Inferior parietal cortex (tissue), 1 donor: ENCODE data around the gene SHMT2.

Source experiments
- DNase-seq: peaks from one replicate; pipeline ENCODE4 v3.0.0-alpha.2; 2016; ENCODE audit errors: extremely low spot score

SHMT2 gene

GRCh38 chr12:57229634-57230380 is at the start of gene SHMT2:
Gene SHMT2, plus strand, starts transcription at chr12:57229711. Its CDS starts 68 bp downstream, at chr12:57229779.
- peak; percentile 98 for DNase-seq

GRCh38 chr12:57180321-57180989 is 49.1 kb upstream of the SHMT2 start:
- no peak for DNase-seq

GRCh38 chr12:57181072-57181471 is 48.4 kb upstream of the SHMT2 start:
- no peak for DNase-seq

GRCh38 chr12:57181561-57182155 is 47.9 kb upstream of the SHMT2 start:
- DNase-seq: no peak

GRCh38 chr12:57182918-57183575 is 46.5 kb upstream of the SHMT2 start:
- DNase-seq: peak; percentile 74

GRCh38 chr12:57183939-57184725 is 45.4 kb upstream of the SHMT2 start:
- no peak for DNase-seq

GRCh38 chr12:57185403-57185802 is 44.1 kb upstream of the SHMT2 start:
- no peak for DNase-seq

GRCh38 chr12:57185906-57186508 is 43.5 kb upstream of the SHMT2 start:
- DNase-seq: no peak

- DNase-seq: no peak
Measured at GRCh38 chr12:57187222-57188089, 42.1 kb upstream of the SHMT2 start.

- DNase-seq: no peak
Measured at GRCh38 chr12:57188090-57188425, 41.5 kb upstream of the SHMT2 start.

GRCh38 chr12:57190037-57190436 is 39.5 kb upstream of the SHMT2 start:
- DNase-seq: peak; percentile 62

- no peak for DNase-seq
Measured at GRCh38 chr12:57190821-57191220, 38.7 kb upstream of the SHMT2 start.

GRCh38 chr12:57191410-57191809 is 38.1 kb upstream of the SHMT2 start:
- DNase-seq: no peak

GRCh38 chr12:57192920-57193319 is 36.6 kb upstream of the SHMT2 start:
- DNase-seq: no peak

GRCh38 chr12:57193706-57194245 is 35.7 kb upstream of the SHMT2 start:
- DNase-seq: no peak

- DNase-seq: no peak
Measured at GRCh38 chr12:57194253-57194652, 35.3 kb upstream of the SHMT2 start.

GRCh38 chr12:57195186-57195585 is 34.3 kb upstream of the SHMT2 start:
- no peak for DNase-seq

- no peak for DNase-seq
Measured at GRCh38 chr12:57195611-57196371, 33.7 kb upstream of the SHMT2 start.

- DNase-seq: no peak
Measured at GRCh38 chr12:57196439-57196838, 33.1 kb upstream of the SHMT2 start.
